H9 (cell line): ENCODE data around the gene TTC13. TPM values are rescaled to one million over a fixed set of nuclear protein-coding genes. Genes with fewer than 3 reads are reported as not detected.

ENCODE experiments used
- DNase-seq: peaks from one replicate; pipeline ENCODE4 v3.0.0-alpha.2; 2017
- H2AFZ ChIP-seq: one replicate; pipeline ENCODE4 v1.6.1; 2013; ENCODE audit warnings: mild to moderate bottlenecking, low read length, control low read depth, moderate library complexity
- H2AK5ac ChIP-seq: 2 replicates; pipeline ENCODE4 v1.6.1; 2013; ENCODE audit warnings: low read length, control low read depth, mixed read lengths; ENCODE audit not compliant: insufficient read length
- H2BK120ac ChIP-seq: one replicate; pipeline ENCODE4 v1.6.1; 2013; ENCODE audit warnings: low read depth, mild to moderate bottlenecking, low read length, control low read depth, inconsistent platforms; ENCODE audit not compliant: poor library complexity, severe bottlenecking
- H2BK12ac ChIP-seq: 2 replicates; pipeline ENCODE4 v1.6.1; 2013; ENCODE audit warnings: low read length, control low read depth, mixed read lengths, low read depth; ENCODE audit not compliant: insufficient read length
- H2BK15ac ChIP-seq: 2 replicates; pipeline ENCODE4 v1.6.1; 2013; ENCODE audit warnings: low read depth, low read length, control low read depth
- H2BK20ac ChIP-seq: one replicate; pipeline ENCODE4 v1.6.1; 2013; ENCODE audit warnings: low read depth, mild to moderate bottlenecking, low read length, control low read depth, inconsistent platforms; ENCODE audit not compliant: poor library complexity, severe bottlenecking
- H2BK5ac ChIP-seq: 2 replicates; pipeline ENCODE4 v1.6.1; 2013; ENCODE audit warnings: low read length, control low read depth, mixed read lengths; ENCODE audit not compliant: insufficient read length
- H3K14ac ChIP-seq: 2 replicates; pipeline ENCODE4 v1.6.1; 2013; ENCODE audit warnings: low read length, control low read depth; ENCODE audit not compliant: insufficient read depth
- H3K18ac ChIP-seq: 2 replicates; pipeline ENCODE4 v1.6.1; 2013; ENCODE audit warnings: low read depth, mild to moderate bottlenecking, mixed read lengths, low read length, control low read depth; ENCODE audit not compliant: insufficient read length
- H3K23ac ChIP-seq: 2 replicates; pipeline ENCODE4 v1.6.1; 2013; ENCODE audit warnings: low read length, control low read depth, mixed read lengths, low read depth; ENCODE audit not compliant: insufficient read length
- H3K23me2 ChIP-seq: 2 replicates; pipeline ENCODE4 v1.6.1; 2013; ENCODE audit warnings: low read depth, mild to moderate bottlenecking, mixed read lengths, low read length, control low read depth; ENCODE audit not compliant: insufficient read length, poor library complexity, severe bottlenecking
- H3K27ac ChIP-seq: 2 replicates; pipeline ENCODE4 v1.5.1; 2013; ENCODE audit warnings: low read length, control low read depth, mixed read lengths, low read depth; ENCODE audit not compliant: insufficient read length
- H3K27me3 ChIP-seq: 2 replicates; pipeline ENCODE4 v1.6.1; 2013; ENCODE audit warnings: low read length, control low read depth, inconsistent platforms; ENCODE audit not compliant: insufficient read depth
- H3K4ac ChIP-seq: 2 replicates; pipeline ENCODE4 v1.6.1; 2013; ENCODE audit warnings: low read depth, mild to moderate bottlenecking, control low read depth, inconsistent platforms, low read length, moderate library complexity
- H3K4me1 ChIP-seq: 2 replicates; pipeline ENCODE4 v1.6.1; 2013; ENCODE audit warnings: low read length, control low read depth, inconsistent platforms; ENCODE audit not compliant: insufficient read depth
- H3K4me2 ChIP-seq: 2 replicates; pipeline ENCODE4 v1.6.1; 2013; ENCODE audit warnings: low read length, control low read depth, mixed read lengths; ENCODE audit not compliant: insufficient read length, insufficient read depth
- H3K56ac ChIP-seq: 2 replicates; pipeline ENCODE4 v1.6.1; 2013; ENCODE audit warnings: low read depth, mild to moderate bottlenecking, mixed read lengths, low read length, control low read depth; ENCODE audit not compliant: insufficient read length
- H3K79me1 ChIP-seq: 2 replicates; pipeline ENCODE4 v1.6.1; 2013; ENCODE audit warnings: low read depth, mild to moderate bottlenecking, moderate library complexity, low read length, control low read depth, inconsistent platforms; ENCODE audit not compliant: insufficient read depth, poor library complexity, severe bottlenecking
- H3K79me2 ChIP-seq: 2 replicates; pipeline ENCODE4 v1.6.1; 2013; ENCODE audit warnings: low read length, control low read depth, inconsistent platforms; ENCODE audit not compliant: insufficient read depth
- H3K9ac ChIP-seq: 2 replicates; pipeline ENCODE4 v1.6.1; 2013; ENCODE audit warnings: low read length, control low read depth, mixed read lengths; ENCODE audit not compliant: insufficient read length; ENCODE audit errors: extremely low read depth
- H3K9me3 ChIP-seq: one replicate; pipeline ENCODE4 v1.6.1; 2013; ENCODE audit warnings: low read depth, low read length, inconsistent platforms; ENCODE audit not compliant: control insufficient read depth
- H3T11ph ChIP-seq: one replicate; pipeline ENCODE4 v1.6.1; 2013; ENCODE audit warnings: mild to moderate bottlenecking, low read length, control low read depth, inconsistent platforms
- H4K20me1 ChIP-seq: one replicate; pipeline ENCODE4 v1.6.1; 2013; ENCODE audit not compliant: control insufficient read depth, insufficient read length, insufficient read depth
- H4K5ac ChIP-seq: 2 replicates; pipeline ENCODE4 v1.6.1; 2013; ENCODE audit warnings: low read depth, mild to moderate bottlenecking, mixed read lengths, low read length, control low read depth; ENCODE audit not compliant: insufficient read length
- H4K8ac ChIP-seq: replicated peaks from 2 replicates; pipeline ENCODE4 v1.6.1; 2013; ENCODE audit warnings: low read length, control low read depth, mixed read lengths, low read depth; ENCODE audit not compliant: insufficient read length
- H4K91ac ChIP-seq: 2 replicates; pipeline ENCODE4 v1.6.1; 2013; ENCODE audit warnings: low read depth, mild to moderate bottlenecking, moderate library complexity, mixed read lengths, low read length, control low read depth; ENCODE audit not compliant: insufficient read length
- H3K27ac Mint-ChIP-seq, 3 experiments: 2 replicates in 2 of 3; 3 replicates in 1 of 3; pipeline ENCODE4 v1.8.0; 2020 to 2021; ENCODE audit warnings: mixed read lengths in 3 of 3, mild to moderate bottlenecking in 1 of 3, moderate library complexity in 1 of 3
- H3K27me3 Mint-ChIP-seq: 2 replicates; pipeline ENCODE4 v1.8.0; 2021; ENCODE audit warnings: low read depth, mild to moderate bottlenecking, moderate library complexity, mixed read lengths
- H3K36me3 Mint-ChIP-seq, 3 experiments: 2 replicates in 2 of 3; 3 replicates in 1 of 3; pipeline ENCODE4 v1.8.0; 2020 to 2021; ENCODE audit warnings: low read depth in 3 of 3, mixed read lengths in 3 of 3; ENCODE audit not compliant: insufficient read depth in 1 of 3
- H3K4me1 Mint-ChIP-seq, 2 experiments: 2 replicates each; pipeline ENCODE4 v1.8.0; 2020; ENCODE audit warnings: mixed read lengths in 2 of 2
- H3K4me3 Mint-ChIP-seq, 2 experiments: 2 replicates in 1 of 2; 3 replicates in 1 of 2; pipeline ENCODE4 v1.8.0; 2020 to 2021; ENCODE audit warnings: mild to moderate bottlenecking in 2 of 2, mixed read lengths in 2 of 2, moderate library complexity in 1 of 2
- H3K9me3 Mint-ChIP-seq, 2 experiments: 2 replicates in 1 of 2; 3 replicates in 1 of 2; pipeline ENCODE4 v1.8.0; 2020; ENCODE audit warnings: mild to moderate bottlenecking in 2 of 2, mixed read lengths in 2 of 2, moderate library complexity in 1 of 2
- WGBS: extraction: QIAGEN DNeasy Blood & Tissue Kit; methylation state at CpG from one replicate; pipeline ENCODE4 v1.1.7; 2013; ENCODE audit warnings: missing lambda C conversion rate, low lambda C conversion rate, mixed read lengths; ENCODE audit not compliant: insufficient read length; ENCODE audit errors: extremely low coverage; 5-methylcytosine and 5-hydroxymethylcytosine counted together
- total RNA-seq: library from RNA; stranded (reverse); gene quantifications from 2 replicates; pipeline ENCODE4 v1.2.1, GENCODE V29; 2021
- TF ChIP-seq, protein P1 (sequence below): fragments of 200-600 bp; sonication (generic); conservative IDR thresholded peaks from 3 replicates; pipeline ENCODE4 v1.8.0; 2021; ENCODE audit warnings: antibody characterized with exemption, mild to moderate bottlenecking

The TTC13 gene
- total RNA-seq, 1 experiment from 2014 or later = 7.6 TPM

DNA sequence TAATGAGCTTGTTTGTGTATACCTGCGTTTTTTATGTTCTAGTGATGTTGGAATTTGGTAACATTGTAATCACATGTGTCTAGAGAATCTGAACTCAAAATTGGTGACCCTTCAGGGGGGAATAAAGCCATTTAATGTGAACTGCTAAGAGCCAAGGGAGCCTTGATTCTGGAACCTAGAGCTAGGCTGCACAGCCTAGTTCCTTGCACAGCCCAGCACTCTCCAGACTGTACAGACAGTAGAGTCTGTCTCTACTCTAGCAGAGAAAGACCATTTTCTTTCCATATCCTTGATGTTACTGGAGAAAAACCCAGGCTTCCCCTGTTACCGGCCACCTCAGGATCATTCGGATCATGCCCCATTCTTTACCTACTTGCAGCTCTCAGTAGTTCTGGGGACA, 8.8 kb upstream of the TTC13 start:
- Histone ChIP-seq H4K8ac (no peak overlapping the region), H2BK120ac (no peak overlapping the region), H3K27ac (no peak overlapping the region), H3K9me3 (no peaks in the 10 kb centered on the region), H4K91ac (no peak overlapping the region), H3K23me2 (no peaks in the 10 kb centered on the region), H3K14ac (no peak overlapping the region), H4K20me1 (no peaks in the 10 kb centered on the region), H3K23ac (no peak overlapping the region), H3K27me3 (peaks cover 48% of the 10 kb centered on the region), H3K4me2 (no peak overlapping the region), H3K79me1 (no peaks in the 10 kb centered on the region), H2BK5ac (no peak overlapping the region), H2AK5ac (no peak overlapping the region), H3K4ac (no peak overlapping the region), H2BK15ac (no peak overlapping the region), H3K18ac (no peak overlapping the region), H3K9ac (no peak overlapping the region), H2AFZ (no peak overlapping the region), H3K79me2 (no peaks in the 10 kb centered on the region), H2BK20ac (no peak overlapping the region), H3T11ph (no peak overlapping the region), H3K4me1 (0 out of 2 replicates have a peak, but pooled peaks cover 2% of the 10 kb centered on the region), H2BK12ac (no peak overlapping the region), H3K56ac (no peak overlapping the region), H4K5ac (no peak overlapping the region)
- DNase-seq = no peak
- no peak overlapping the region for H3K4me3 Mint-ChIP-seq
- TF ChIP-seq, protein P1, sequence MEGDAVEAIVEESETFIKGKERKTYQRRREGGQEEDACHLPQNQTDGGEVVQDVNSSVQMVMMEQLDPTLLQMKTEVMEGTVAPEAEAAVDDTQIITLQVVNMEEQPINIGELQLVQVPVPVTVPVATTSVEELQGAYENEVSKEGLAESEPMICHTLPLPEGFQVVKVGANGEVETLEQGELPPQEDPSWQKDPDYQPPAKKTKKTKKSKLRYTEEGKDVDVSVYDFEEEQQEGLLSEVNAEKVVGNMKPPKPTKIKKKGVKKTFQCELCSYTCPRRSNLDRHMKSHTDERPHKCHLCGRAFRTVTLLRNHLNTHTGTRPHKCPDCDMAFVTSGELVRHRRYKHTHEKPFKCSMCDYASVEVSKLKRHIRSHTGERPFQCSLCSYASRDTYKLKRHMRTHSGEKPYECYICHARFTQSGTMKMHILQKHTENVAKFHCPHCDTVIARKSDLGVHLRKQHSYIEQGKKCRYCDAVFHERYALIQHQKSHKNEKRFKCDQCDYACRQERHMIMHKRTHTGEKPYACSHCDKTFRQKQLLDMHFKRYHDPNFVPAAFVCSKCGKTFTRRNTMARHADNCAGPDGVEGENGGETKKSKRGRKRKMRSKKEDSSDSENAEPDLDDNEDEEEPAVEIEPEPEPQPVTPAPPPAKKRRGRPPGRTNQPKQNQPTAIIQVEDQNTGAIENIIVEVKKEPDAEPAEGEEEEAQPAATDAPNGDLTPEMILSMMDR = no peak
- H3K36me3 Mint-ChIP-seq = peaks cover 5 to 16% (median 7%) of the 10 kb centered on the region in 3 experiments; a peak in 4 of 7 replicates
- no peak overlapping the region for H3K27ac Mint-ChIP-seq
- H3K9me3 Mint-ChIP-seq = no peaks in the 10 kb centered on the region; a peak in 1 of 5 replicates
- H3K27me3 Mint-ChIP-seq = peaks cover 32% of the 10 kb centered on the region
- no CpG with 5 or more reads among the region's 3 CpGs for WGBS
- H3K4me1 Mint-ChIP-seq = peaks cover 14 to 24% of the 10 kb centered on the region in 2 experiments
